NT2/D1 (cell line): ENCODE data around the gene RPL11.

Source experiments
- SUZ12 ChIP-seq: IDR thresholded peaks from 2 replicates; pipeline ENCODE4 v1.6.1; 2011; ENCODE audit not compliant: insufficient read length, insufficient read depth; ENCODE audit errors: extremely low read depth
- YY1 ChIP-seq: IDR thresholded peaks from 2 replicates; pipeline ENCODE4 v1.6.1; 2011; ENCODE audit not compliant: insufficient read length, insufficient read depth
- ZNF274 ChIP-seq: IDR thresholded peaks from 2 replicates; pipeline ENCODE4 v1.6.1; 2011; ENCODE audit warnings: mild to moderate bottlenecking, low read depth, low read length

- TF ChIP-seq YY1 (no peak), SUZ12 (no peak), ZNF274 (no peak)
Measured at GRCh38 chr1:23745515-23745914, 53.9 kb downstream of the RPL11 start.
